GM12878 (cell line): ENCODE data around the gene DHRS7B. TPM values are rescaled to one million over a fixed set of nuclear protein-coding genes. Genes with fewer than 3 reads are reported as not detected.

Source experiments
- ASH2L ChIP-seq: fragments of 300-600, 200-600 bp; sonication (generic); IDR thresholded peaks from 2 replicates; pipeline ENCODE4 v1.6.1; 2017; ENCODE audit warnings: low read depth, mild to moderate bottlenecking, borderline replicate concordance
- E2F8 ChIP-seq: fragments of 450-650 bp; IDR thresholded peaks from 2 replicates; pipeline ENCODE4 v1.6.1; 2018; ENCODE audit warnings: mild to moderate bottlenecking, low read depth, moderate library complexity; ENCODE audit not compliant: partially characterized antibody
- ESRRA ChIP-seq: IDR thresholded peaks from 2 replicates; pipeline ENCODE4 v1.6.1; 2012; ENCODE audit warnings: mild to moderate bottlenecking, low read length, improper control_type of control experiment
- ETV6 ChIP-seq, 2 experiments: fragments of 450-650 bp in 1 of 2; IDR thresholded peaks in 1 of 2; conservative IDR thresholded peaks in 1 of 2; 2 replicates each; pipeline ENCODE4 v1.6.1; 2014; ENCODE audit warnings: antibody characterized with exemption in 1 of 2, borderline replicate concordance in 1 of 2, low read depth in 1 of 2, mild to moderate bottlenecking in 1 of 2, moderate library complexity in 1 of 2
- EZH2 ChIP-seq: IDR thresholded peaks from 2 replicates; pipeline ENCODE4 v1.6.1; 2012; ENCODE audit warnings: low read depth, mild to moderate bottlenecking, control low read depth, inconsistent platforms, low read length, borderline replicate concordance; ENCODE audit not compliant: control insufficient read depth
- IKZF1 ChIP-seq: fragments of 450-650 bp; conservative IDR thresholded peaks from 2 replicates; pipeline ENCODE4 v1.6.1; 2017; ENCODE audit warnings: antibody characterized with exemption, mild to moderate bottlenecking
- MLLT1 ChIP-seq: fragments of 450-650 bp; IDR thresholded peaks from 2 replicates; pipeline ENCODE4 v1.6.1; 2016; ENCODE audit warnings: mild to moderate bottlenecking
- MXI1 ChIP-seq: fragments of 150-350 bp; IDR thresholded peaks from 2 replicates; pipeline ENCODE4 v1.6.1; 2011; ENCODE audit warnings: low read depth, mild to moderate bottlenecking, inconsistent platforms, low read length, improper control_type of control experiment
- NFXL1 ChIP-seq: fragments of 450-650 bp; IDR thresholded peaks from 2 replicates; pipeline ENCODE4 v1.6.1; 2017; ENCODE audit warnings: antibody characterized with exemption, mild to moderate bottlenecking, borderline replicate concordance
- YY1 ChIP-seq: IDR thresholded peaks from 2 replicates; pipeline ENCODE4 v1.6.1; 2011; ENCODE audit warnings: low read depth, mild to moderate bottlenecking, low read length
- ZNF687 ChIP-seq: fragments of 450-650 bp; IDR thresholded peaks from 2 replicates; pipeline ENCODE4 v1.6.1; 2017; ENCODE audit warnings: mild to moderate bottlenecking, moderate library complexity
- polyA plus RNA-seq, 11 experiments: library from polyadenylated mRNA; depleted of rRNA in 4 of 11; unstranded in 6 of 11; stranded (reverse) in 5 of 11; fragments of >200 nt; fragmentation: Nextera tagmentation in 4 of 11; fragmentation: Illumina TruSeq in 1 of 11; extraction: Ambion mirVana in 4 of 11; extraction: Trizol in 1 of 11; gene quantifications; 1 replicate in 1 of 11; 2 replicates in 10 of 11; pipeline versions ENCODE4 v1.2.1 to v1.2.3, GENCODE V29; 2011 to 2016; ENCODE audit warnings: inconsistent platforms in 2 of 11, missing spikeins in 2 of 11, low read depth in 1 of 11
- total RNA-seq, 4 experiments: library from RNA; depleted of rRNA in 3 of 4; stranded (reverse); fragments of >200 nt in 3 of 4; fragmentation: Illumina TruSeq in 1 of 4; extraction: Trizol in 1 of 4; gene quantifications; 2 replicates each; pipeline versions ENCODE4 v1.2.1 to v1.2.3, GENCODE V29; 2013 to 2021

Gene DHRS7B
- total and polyA plus RNA-seq, 10 of the 15 experiments (the other 5 are each of a cell fraction or from before 2014, with no cell fraction given) = 11.1 to 35.6 (median 23.0) TPM

DNA sequence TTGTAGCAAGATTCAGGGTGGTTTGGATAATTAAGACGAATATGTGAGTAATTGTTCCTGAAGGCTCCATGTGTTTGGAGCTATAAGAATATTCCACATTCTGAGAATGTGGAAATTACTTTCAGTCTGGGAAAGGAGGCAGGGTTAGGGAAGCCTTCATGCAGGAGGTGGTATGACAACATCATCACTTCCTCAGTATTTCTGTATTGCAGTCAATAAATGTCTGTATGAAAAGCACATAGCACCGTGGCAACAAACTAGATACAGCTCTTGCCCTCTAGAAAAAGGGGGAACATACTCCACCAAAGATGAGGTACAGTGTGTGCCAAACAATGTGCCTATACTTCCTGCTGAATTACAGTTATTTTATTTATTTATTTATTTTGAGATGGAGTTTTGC is 26.1 kb upstream of the DHRS7B start (continued):
- TF ChIP-seq E2F8 (no peak), MLLT1 (no peak), MXI1 (no peak), EZH2 (no peak), ETV6 (conservative IDR thresholded peaks at IDR 0.05 in 1 of 2, IDR thresholded peaks at IDR 0.05 in 1 of 2; ENCODE audit: borderline replicate concordance in 1 of 2, low read depth in 1 of 2) (no peak), ZNF687 (no peak), ESRRA (no peak), NFXL1 (no peak), IKZF1 (no peak), YY1 (no peak), ASH2L (no peak)
